Inflammatory macrophage treated with lipopolysaccharide for 4 hours (primary cell): ENCODE data around the gene CDH4.

Source experiments
- DNase-seq: peaks from one replicate; pipeline ENCODE4 v3.0.0-alpha.2; 2020

The CDH4 gene

DNA sequence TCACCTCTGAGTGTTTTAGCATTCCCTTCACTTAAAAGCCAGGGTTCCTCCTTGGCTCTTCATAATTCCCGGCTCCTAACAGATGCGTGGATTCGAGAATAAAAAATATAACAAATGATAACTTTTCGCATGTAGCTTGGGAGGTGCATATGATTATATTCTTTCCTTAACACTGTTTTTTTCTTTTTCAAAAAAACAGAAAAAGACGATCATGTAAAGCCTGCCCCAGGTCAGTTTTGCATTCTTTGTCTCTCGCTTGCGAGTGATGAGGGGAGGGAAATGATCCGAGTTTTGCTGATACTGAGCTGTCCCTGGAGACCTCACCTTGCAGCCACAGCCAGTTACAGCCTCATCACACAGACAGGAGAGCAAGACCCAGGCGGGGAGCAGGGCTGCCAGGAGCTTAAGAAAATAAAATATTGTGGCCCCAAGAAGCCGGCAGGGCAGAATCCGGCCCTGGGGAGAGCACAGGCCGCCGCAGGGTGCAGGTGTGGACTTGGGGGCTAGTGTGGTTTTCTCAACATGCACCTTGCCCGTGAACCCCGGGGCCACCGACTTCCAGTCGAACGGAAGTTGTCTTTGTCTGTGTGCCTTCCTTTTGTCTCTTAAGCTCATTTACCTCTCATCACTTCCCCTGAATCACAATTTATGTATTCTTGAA lies 511.8 kb downstream of the CDH4 start:
- no peak for DNase-seq

DNA sequence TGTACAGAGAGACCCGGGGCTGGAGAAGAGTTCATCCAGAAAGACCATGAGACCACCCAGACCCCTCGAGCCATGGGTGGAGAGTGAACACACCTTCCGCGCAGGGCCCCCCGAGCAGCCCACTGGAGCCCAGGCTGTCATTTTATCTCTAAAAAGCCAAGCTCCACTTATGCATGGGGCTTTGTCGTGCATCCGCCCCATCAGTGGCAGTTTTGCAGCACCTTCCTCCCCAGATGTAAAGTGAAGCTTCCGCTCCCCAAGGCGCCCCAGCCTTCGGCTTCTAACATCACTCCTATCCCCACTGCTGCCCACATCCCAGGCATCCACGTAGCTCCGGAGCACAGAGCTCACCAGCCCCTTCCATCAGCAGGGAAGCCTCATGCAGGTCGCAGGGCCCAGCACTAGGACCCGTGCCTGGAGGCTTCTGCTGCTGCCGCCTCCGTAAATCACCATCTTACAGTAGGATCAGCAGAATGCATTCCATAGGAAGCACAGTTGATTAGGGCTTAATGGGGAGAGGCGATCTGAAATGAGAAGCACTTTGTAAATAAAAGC lies 512.5 kb downstream of the CDH4 start:
- no peak for DNase-seq

DNA sequence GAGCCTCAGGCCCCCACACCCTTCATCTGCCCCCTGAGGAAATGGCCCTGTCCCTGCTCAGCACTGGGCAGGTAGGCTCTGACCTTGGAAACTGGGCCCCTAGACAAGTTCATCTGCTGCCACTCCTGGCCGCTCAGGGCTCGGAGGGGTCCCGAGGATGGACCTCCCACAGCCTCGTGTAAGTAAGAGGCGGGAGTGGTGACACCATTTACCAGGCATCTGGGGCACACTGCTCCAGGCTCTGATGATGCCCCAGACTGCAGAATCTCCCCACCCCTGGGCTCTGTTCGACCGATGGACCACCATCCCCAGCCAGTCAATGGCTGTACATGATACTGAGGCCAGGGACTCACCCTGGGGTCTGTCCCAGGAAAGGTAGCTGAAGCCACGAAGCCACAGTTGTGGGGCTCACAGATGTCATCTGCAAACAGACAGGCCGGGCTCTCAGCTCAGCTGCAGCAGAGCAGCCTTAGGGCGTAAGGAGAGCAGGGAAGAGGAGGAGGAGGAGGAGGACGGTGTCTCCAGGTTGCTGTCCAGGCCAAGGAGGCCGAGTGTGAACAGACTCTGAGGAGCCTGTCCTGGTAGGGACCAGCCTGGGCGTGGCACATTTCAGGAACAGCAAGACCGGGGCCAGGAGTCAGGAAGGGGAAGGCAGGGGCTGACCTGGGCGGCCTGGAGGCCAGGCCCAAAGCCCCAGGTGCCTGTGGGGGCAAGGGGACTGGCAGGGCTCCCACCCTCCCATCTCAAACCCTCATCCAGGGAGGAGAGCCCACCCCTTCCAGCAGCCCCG lies 513.2 kb downstream of the CDH4 start:
- DNase-seq = no peak

DNA sequence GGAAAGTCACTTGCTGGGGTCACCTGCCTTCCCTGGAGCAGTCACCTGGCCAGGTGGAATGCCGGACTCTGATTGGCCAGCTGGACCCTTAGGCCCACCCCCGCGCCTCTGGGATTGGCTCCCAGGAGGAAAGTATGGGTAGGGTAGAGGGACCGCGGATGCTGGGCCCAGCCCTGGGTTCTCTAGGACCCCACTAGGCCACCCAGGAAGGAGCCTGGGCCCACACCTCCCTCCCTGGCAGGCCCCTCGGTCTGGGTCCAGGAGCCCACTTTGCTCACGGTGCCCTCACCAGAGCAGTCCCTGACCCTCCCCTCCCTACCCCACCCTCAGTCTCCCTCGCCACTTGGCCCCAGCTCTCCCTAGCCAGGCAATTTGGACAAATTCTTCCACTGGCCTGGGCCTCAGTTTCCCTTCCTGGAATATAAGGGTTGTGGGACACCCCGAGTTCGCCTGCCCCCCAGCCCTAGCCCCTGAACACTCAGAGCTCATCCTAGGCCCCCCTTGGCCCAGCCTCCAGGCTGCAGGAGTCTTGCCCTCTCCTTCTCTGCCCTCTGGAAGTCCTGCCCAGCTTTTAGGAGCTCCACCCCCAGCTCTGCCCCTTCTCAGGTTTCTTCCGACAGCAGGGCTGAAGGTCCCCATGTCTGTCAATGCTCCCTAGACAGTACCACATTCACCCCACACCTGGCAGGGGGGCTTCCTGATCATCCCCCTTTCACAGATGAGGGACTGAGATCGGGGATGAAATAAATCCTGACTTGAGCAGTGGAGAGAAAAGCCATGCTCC lies 514.0 kb downstream of the CDH4 start:
- DNase-seq = no peak

DNA sequence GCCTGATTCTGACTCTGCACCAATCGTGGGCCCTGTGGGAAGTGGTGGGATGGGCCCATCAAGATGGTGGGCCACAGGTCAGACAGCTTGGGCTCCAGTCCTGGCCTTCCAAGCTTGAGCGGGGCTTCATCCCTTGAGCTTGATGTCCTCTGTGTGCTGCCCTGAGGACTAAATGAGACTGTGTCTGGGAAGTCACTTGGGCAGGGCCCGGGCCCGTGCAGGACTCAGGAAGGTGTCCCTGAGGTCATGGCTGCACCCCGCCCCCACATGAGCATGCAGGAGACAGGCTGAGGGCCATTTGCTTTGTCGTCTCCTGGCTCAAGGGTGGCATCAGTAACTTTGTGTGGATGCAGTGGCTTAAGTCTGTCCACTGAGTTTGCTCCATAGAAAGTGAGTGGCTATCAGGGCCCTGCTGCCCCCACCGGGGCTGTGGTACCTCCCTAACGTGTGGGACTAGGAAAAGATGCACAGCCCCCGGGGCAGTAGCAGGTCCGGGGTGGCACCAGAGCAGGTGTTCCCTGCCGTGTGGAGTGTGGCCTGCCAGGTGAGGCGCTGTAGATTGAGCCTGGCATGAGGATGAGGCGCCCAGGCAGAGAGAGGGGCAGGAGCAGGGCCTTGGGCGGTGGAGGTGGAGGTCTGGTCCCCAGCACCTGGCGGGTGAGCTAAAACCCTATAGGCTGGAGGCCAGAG lies 515.0 kb downstream of the CDH4 start:
- no peak for DNase-seq

DNA sequence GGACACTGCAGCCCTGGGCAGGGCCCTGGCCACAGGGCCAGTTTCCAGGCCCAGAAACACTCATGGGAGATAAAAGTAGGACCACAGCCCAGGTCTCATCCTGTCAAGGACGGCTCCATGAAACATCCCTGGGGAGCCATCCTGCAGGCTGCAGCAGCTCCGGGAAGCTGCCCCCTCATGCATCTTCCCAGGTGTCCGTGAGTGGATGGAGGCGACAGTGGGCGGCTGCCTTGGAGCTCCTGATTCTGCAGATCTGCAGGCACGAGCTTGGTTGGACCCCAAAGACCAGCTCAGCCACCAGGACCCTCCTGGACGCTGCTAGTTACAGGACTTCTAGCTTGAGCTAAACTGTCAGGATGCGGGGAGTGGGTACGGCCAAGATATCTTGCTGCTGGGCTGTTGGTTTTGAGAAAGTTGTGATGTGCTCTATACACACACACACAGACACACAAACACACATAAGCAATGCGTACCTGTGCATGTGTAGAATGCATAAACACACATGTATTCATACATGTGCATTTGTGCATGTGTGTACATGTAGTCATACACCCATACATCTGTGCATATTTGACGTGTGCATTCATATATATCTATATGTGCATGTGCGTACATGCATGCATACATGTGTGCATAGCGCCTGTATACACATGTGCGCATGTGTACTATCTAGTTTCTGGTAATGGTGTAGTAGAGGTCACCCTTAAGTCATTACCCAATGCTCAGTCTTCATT lies 515.9 kb downstream of the CDH4 start:
- DNase-seq = no peak

DNA sequence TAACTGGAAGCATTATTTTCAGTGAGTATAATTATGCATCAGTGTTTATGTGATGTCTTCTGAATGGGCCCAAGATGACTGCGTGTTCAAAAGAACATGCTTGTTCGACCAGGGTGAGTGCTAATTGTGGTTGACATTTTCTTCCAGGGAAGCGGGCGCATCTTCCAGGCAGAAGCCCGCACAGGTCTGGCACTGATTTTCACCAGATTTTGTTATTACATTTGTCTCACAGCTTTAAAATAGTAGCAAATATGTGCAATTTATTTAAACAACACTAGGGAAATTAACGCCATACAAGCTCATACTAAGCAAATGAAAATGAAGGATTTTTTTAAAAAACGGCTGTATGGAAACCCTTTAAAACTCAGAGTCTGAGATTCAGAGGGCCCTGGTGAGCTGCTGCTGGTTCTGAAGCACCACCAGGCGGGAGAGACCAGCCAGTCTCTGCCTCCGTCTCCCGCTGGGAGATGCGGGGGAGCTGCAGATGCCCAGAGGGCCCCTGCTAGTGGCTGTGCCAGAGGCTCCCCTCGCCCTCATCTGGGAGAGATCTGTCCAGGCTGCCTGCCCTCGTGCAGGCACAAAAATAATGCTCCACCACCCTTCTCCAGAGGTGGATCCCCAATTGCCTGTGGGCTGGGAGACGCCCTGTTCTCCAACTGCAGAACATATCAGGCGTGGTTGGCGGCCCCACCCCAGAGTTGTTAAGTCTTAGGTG lies 516.7 kb downstream of the CDH4 start:
- no peak for DNase-seq

DNA sequence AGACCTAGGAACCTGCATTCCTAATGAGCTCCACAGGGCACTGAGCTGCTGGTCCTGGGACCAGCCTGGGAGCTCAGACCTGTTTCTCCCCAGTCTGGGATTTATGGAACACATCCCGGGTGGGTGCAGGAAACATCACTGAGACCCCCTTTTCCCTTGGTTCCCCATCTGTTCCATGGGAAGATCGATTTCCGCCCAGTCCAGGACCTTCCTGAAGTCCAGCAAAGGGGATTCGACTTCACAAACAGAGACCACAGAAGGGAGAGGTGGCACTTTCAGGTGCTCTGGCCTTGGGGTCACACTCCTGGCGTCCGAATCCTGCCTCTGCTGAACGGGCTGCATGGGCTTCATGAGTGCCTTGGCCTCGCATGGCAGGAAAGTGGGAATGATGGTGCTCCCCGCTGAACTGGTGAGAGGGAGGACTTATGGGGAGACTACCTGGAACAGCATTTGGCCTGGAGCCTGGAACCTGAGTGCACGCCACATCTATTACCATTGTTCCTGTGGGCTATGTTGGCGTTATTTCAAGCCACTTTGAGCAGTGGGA lies 517.3 kb downstream of the CDH4 start:
- DNase-seq = no peak

DNA sequence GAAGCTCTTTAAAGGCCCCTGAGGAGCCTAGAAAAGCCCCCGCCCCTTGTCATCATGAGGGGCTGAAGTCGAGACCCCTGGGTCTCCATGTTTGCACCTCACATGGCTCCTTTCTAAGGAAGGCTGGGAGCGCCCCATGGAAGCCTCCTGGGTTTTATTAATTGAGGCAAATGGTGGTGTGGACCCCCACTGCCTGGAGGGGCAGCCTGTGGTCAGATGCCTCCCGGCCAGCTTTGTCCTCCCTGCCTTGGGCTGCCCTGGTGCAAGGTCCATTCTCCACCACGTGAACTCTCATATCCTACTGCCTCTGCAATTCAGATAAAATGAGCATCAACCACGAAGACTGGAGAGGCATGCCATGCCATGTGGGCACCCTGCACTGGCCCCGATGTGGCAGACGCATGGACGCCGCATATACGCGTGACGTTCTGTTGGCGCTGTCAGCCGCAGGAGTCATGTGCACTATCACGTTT lies 518.1 kb downstream of the CDH4 start:
- DNase-seq = no peak

DNA sequence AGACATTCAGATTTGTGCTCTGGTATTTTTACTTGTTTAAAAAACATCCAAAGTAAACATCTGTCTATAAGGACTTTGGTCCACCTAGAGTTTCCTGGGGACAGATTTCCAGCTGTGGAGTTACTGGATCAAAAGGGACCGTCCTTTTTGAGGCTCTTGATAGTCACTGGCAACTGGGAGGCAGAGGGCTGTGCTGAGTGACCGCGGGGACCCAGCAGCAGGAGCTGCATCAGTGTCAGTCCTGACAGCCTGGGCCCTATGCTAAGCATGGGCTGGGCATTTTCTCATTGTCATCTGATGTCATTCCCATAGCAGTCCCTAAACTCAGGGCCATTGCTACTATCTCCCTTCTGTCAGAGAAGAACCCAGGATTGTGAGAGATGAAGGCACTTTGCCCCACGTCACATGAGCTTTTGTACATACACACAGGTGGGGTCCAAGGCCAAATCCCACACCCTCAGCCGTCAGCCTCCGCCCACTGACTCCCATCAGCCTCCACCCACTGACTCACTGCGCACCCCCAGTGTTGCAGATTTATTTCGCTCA lies 519.8 kb downstream of the CDH4 start:
- DNase-seq = no peak

DNA sequence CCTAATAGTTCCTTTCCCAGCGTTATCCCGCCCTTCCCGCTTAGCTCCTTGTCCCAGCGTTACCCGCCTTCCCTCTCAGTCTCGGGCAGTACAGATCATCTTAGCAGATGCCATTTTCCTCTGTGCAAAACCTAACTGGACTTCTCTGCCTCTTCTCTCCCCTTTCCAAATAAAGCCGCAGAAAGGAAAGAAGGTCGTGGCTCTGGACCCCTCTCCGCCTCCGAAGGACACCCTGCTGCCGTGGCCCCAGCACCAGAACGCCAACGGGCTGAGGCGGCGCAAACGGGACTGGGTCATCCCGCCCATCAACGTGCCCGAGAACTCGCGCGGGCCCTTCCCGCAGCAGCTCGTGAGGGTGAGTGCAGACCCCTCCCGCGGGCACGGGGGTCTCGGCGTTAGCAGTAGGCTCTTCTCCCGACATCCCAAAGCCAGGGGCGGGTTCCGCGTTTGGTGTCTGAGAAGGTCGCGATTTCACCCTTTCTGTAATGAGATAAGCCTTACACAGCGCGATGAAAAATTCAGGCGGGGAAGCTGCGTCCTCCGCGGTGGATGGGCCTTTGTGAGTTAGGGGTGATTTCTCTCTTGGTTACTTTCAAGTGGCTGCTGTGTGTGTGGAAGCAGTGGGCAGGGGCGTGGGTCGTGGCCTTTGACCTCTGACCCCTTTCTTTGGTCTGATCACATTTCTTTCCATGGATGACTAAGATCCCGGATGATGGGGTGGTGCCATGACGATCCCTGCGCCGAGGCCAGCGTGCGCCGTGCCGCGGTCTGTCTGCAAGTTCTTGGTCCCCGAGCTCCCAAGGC lies 521.0 kb downstream of the CDH4 start:
- no peak for DNase-seq

DNA sequence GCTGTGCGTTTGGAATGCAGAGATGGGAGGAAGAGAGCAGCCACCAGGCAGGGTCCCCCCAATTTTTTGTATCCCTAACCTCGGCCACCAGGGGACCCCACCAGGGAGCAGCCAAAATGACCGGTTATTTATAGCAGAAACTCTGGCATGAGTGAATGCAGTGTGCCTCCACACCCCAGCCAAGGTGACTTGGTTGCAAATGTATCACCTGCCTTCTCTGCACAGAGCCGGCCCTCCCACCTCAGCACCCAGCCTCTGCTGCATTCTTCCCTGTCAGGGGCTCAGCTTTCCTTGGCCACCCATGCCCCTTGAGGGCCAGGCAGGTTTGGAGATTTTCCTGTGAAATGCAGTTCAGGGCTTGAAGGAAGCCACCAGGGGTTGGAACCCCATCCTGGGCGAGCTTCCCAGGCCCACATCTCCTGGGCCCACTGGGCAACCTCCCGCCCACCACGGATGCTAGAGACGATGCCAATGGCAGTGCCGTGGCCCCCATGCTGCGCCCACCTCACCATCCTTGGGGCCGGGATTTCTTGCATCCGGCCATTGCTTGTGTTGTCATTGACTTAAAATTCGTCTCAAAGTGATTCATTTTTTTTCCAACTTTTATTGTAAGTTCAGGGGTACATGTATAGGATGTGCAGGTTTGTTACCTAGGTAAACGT lies 522.0 kb downstream of the CDH4 start:
- DNase-seq = no peak

DNA sequence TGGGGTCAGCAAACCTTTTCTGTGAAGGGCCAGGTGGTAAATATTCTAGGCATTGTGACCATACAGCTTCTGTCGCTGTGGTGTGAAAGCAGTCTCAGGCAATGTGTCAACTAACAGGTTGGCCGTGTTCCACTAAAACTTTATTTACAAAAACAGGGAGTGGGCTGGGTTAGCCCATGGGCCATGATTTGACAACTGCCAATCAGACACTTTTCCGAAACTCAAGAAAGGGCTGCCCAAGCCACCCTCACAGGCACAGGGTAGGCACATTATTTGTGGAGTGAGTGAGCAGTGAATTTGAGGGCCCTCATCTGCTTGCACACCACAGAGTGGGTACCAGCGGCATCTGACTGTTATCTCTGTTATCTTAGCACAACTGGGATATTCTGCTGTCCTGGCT lies 523.4 kb downstream of the CDH4 start:
- DNase-seq = no peak

DNA sequence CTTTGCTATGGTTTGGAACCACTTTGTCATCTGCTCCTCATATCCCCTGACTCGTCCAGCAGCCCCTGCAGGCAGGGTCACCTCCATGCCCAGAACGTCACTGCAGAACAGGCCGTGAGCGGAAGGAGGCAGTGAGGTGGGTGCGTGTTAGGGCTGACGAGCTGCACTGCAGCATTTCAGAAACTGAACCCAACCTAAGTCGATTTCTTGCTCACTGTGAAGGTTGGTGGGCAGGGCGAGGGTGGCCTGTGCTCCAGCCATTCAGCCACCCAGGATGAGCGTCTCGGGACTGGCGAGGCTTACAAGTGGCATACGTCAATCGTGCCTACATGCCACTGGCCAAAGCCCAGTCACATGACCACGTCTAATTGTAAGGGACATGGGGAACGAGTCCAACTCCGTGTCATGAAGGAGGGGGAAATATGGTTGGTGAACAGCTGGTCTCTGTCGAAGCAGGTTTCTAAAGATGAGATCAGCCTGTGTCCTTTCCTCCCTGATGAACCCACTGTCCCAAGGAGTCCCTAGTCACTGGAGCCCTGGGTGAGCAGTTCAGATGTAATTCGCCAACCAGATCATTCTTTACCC lies 524.5 kb downstream of the CDH4 start:
- DNase-seq = no peak

DNA sequence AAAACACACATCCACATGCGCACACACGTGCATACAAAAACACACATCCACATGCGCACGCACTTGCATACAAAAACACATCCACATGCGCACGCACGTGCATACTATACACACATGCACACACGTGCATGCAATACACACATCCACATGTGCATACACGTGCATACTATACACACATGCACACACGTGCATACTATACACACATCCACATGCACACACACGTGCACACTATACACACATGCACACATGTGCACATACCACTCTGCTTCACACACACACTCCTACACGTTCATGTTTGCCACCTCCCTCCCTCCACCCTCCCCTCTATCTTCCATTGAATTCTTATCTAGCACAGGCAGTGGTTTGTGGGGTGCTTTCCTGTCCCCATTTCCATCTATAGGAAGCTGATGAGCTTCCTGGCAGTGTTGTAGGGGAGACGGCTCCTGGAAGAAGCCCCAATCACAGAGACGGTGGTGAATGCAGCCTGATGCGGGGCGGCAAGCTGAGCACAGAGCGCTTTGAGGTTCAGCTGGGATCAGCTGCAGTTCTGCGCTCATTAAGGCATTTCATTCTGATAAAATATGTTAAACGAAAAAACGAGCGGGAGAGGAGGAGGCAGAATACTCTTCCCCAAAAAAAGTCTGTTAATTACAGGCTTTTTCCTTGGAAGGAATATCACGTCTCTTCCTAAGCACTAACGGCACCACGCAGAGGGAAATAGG lies 525.9 kb downstream of the CDH4 start:
- no peak for DNase-seq

DNA sequence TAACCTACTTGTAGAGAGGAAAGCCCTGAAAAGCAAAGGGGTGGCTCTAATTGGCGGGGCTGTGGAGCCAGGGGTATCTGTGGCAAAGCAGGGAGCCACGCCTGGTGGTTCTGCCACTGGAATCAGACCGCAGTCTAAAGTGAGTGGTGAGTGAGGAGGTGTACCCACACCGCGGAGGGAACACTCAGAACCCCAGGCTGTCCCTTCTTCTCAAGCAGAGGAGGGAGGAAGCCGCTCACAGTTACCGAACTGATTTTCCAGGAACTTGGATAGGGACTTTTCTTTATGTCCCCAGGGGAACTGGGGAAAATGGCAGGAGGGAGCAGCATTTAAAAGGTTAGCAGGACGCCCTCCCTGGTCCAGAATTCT lies 526.4 kb downstream of the CDH4 start:
- no peak for DNase-seq

DNA sequence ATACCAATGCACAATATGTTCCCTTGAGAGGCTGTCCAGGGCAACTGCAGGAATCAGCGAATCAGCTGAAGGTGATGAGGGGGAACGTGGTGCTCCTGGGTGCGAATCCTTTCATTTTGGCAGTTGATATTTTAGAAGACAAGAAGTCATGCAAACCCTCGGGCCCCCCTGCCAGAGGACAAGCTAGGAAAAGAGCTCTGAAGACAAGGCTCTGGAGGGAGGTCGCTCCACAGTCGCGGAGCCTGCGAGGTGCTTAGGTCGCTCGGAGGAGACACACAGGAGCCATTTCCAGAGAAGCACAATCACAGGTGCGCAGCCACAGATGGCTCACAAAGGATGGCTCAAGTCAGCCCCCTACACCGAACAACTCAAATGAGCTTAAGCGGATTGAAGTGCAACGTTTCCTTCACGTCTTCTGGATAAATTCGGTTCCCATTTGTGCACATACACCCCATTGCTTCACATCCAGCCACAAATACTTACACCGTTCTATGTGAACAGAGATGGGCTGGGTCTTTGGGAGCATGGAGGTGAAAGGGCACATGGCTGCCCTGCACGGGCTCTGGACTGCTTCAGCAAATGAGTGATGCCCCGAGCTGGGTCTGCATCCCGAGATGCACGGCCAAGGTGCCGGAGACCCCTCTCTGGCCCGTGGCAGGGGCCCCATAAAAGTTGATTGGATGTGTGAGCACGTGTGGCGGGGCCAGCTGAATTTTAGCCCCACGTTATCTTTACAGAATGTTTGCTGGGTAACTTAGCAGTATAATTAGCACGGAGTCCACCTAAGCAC lies 527.3 kb downstream of the CDH4 start:
- no peak for DNase-seq
